HepG2 (cell line): ENCODE measurements around the gene MRPL51. TPM values are rescaled to one million over a fixed set of nuclear protein-coding genes. Genes with fewer than 3 reads are reported as not detected.

Source experiments
- FOSL2 ChIP-seq: sonication (generic); formaldehyde crosslinking; IDR thresholded peaks from 2 replicates; pipeline ENCODE4 v1.4.0; 2020; ENCODE audit warnings: missing genetic modification reagents
- GATAD2A ChIP-seq: IDR thresholded peaks from 2 replicates; pipeline ENCODE4 v1.6.1; 2016
- HDAC2 ChIP-seq: sonication (generic); formaldehyde crosslinking; IDR thresholded peaks from 2 replicates; pipeline ENCODE4 v1.4.0; 2020; ENCODE audit warnings: missing genetic modification reagents
- KMT2A ChIP-seq: sonication (generic); formaldehyde crosslinking; IDR thresholded peaks from 2 replicates; pipeline ENCODE4 v1.4.0; 2020; ENCODE audit warnings: missing genetic modification reagents
- MEIS2 ChIP-seq: sonication (generic); formaldehyde crosslinking; IDR thresholded peaks from 2 replicates; pipeline ENCODE4 v1.9.0; 2021; ENCODE audit warnings: mild to moderate bottlenecking, missing genetic modification reagents
- NFATC3 ChIP-seq: sonication (generic); formaldehyde crosslinking; IDR thresholded peaks from 2 replicates; pipeline ENCODE4 v1.5.1; 2020; ENCODE audit warnings: mild to moderate bottlenecking, missing genetic modification reagents
- NR1H2 ChIP-seq: sonication (generic); formaldehyde crosslinking; IDR thresholded peaks from 2 replicates; pipeline ENCODE4 v1.8.1; 2022; ENCODE audit warnings: low read depth, missing genetic modification reagents, borderline replicate concordance
- POLR2AphosphoS5 ChIP-seq: IDR thresholded peaks from 2 replicates; pipeline ENCODE4 v1.6.1; 2012; ENCODE audit warnings: low read depth, low read length
- RBAK ChIP-seq: sonication (generic); formaldehyde crosslinking; IDR thresholded peaks from 2 replicates; pipeline ENCODE4 v1.5.1; 2020; ENCODE audit warnings: mild to moderate bottlenecking, missing genetic modification reagents
- SP5 ChIP-seq: IDR thresholded peaks from 2 replicates; pipeline ENCODE4 v1.6.1; 2016; ENCODE audit warnings: low read depth, borderline replicate concordance
- SRSF1 ChIP-seq: fragments of 200-400 bp; formaldehyde crosslinking; optimal IDR thresholded peaks from 2 replicates; pipeline ENCODE3; 2017; ENCODE audit warnings: mild to moderate bottlenecking, low read depth, low read length, moderate library complexity
- TP53 ChIP-seq: sonication (generic); formaldehyde crosslinking; conservative IDR thresholded peaks from 2 replicates; pipeline ENCODE4 v1.4.0; 2020; ENCODE audit warnings: missing genetic modification reagents
- ZBTB7B ChIP-seq: sonication (generic); formaldehyde crosslinking; IDR thresholded peaks from 2 replicates; pipeline ENCODE4 v1.4.0; 2020; ENCODE audit warnings: missing genetic modification reagents
- ZFX ChIP-seq: sonication (generic); formaldehyde crosslinking; IDR thresholded peaks from 2 replicates; pipeline ENCODE4 v1.4.0; 2020; ENCODE audit warnings: mild to moderate bottlenecking, low read depth, missing genetic modification reagents, moderate library complexity
- ZMYM4 ChIP-seq: sonication (generic); formaldehyde crosslinking; IDR thresholded peaks from 2 replicates; pipeline ENCODE4 v1.8.1; 2023; ENCODE audit warnings: mild to moderate bottlenecking, missing genetic modification reagents
- ZNF264 ChIP-seq: sonication (generic); formaldehyde crosslinking; IDR thresholded peaks from 2 replicates; pipeline ENCODE4 v1.4.0; 2020; ENCODE audit warnings: missing genetic modification reagents
- ZNF296 ChIP-seq: sonication (generic); formaldehyde crosslinking; conservative IDR thresholded peaks from 2 replicates; pipeline ENCODE4 v1.5.0; 2020; ENCODE audit warnings: mild to moderate bottlenecking, missing genetic modification reagents
- ZNF558 ChIP-seq: sonication (generic); formaldehyde crosslinking; IDR thresholded peaks from 2 replicates; pipeline ENCODE4 v1.9.0; 2022; ENCODE audit warnings: mild to moderate bottlenecking, missing genetic modification reagents, borderline replicate concordance
- ZNF644 ChIP-seq: IDR thresholded peaks from 2 replicates; pipeline ENCODE4 v1.6.1; 2016; ENCODE audit warnings: low read depth
- ZNF777 ChIP-seq: sonication (generic); formaldehyde crosslinking; IDR thresholded peaks from 2 replicates; pipeline ENCODE4 v1.4.0; 2020; ENCODE audit warnings: missing genetic modification reagents
- polyA plus RNA-seq, 8 experiments: library from polyadenylated mRNA; depleted of rRNA in 3 of 8; stranded (reverse) in 7 of 8; unstranded in 1 of 8; fragments of >200 nt; fragmentation: Illumina TruSeq in 4 of 8; extraction: Trizol in 4 of 8; gene quantifications; 2 replicates each; pipeline versions ENCODE4 v1.2.1 to v1.2.3, GENCODE V29; 2011 to 2016; ENCODE audit warnings: low read depth in 4 of 8, missing spikeins in 1 of 8, mixed read lengths in 1 of 8; ENCODE audit not compliant: insufficient read depth in 1 of 8
- total RNA-seq, 5 experiments: library from RNA; depleted of rRNA; stranded (reverse); fragments of >200 nt; fragmentation: Illumina TruSeq; extraction: Trizol; gene quantifications; 2 replicates each; pipeline ENCODE4 v1.2.3, GENCODE V29; 2016; ENCODE audit warnings: low read depth in 1 of 5
- TF ChIP-seq, protein P1 (sequence below), 2 experiments: sonication (generic) in 1 of 2; formaldehyde crosslinking in 1 of 2; IDR thresholded peaks; 2 replicates each; pipeline versions ENCODE4 v1.5.1 to v1.6.1; 2011 to 2020; ENCODE audit warnings: borderline replicate concordance in 1 of 2, low read depth in 1 of 2, low read length in 1 of 2, mild to moderate bottlenecking in 1 of 2, missing genetic modification reagents in 1 of 2, moderate library complexity in 1 of 2
- TF ChIP-seq, protein P2 (sequence below): sonication (generic); formaldehyde crosslinking; IDR thresholded peaks from 2 replicates; pipeline ENCODE4 v1.5.0; 2020; ENCODE audit warnings: mild to moderate bottlenecking, missing genetic modification reagents, borderline replicate concordance
- TF ChIP-seq, protein P3 (sequence below): sonication (generic); formaldehyde crosslinking; IDR thresholded peaks from 2 replicates; pipeline ENCODE4 v1.5.1; 2020; ENCODE audit warnings: mild to moderate bottlenecking, missing genetic modification reagents

Gene MRPL51
- total and polyA plus RNA-seq, 2 of the 13 experiments (the other 11 are each of a cell fraction or from before 2014, with no cell fraction given), result 64.8 to 278 TPM

DNA sequence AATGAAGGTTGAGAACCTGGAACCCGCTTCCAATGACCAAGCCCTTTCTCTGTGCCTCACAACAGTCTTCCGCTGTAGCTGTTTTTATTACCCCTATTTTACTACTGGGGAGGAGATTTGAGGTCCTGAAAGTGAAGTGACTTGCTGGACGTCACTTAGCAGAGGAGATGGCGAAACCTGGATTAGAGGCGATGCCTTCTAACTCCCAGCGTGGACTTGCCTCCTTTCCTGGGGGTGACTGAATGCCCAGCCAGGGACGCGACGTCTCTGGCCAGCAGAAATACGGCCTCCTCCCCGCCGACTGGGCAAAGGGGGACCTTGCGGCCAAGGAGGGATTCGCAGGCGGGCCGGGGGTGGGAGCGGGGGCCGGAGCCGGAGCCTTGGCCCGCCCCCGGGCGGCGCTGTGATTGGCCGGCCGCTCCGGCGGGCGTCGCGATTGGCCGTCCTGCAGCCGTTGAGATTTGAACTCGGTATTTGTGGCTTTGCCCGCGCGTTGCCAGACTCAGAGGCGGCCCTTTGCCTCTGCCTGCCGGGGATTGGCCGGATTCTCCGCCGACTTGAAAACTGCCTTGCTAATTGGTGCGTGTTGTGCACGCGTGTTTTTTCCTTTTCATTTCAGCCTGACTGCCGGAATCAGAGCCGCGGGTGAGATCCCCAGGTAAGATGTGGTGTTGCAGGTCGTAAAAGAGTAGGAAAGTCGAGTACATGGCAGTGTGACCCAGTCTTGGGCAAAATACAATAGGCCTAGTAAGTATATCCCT is 615 bp upstream of the MRPL51 start, which contains the start of gene NCAPD2 (continued):
- TF ChIP-seq FOSL2, result no peak
- TF ChIP-seq, protein P1, sequence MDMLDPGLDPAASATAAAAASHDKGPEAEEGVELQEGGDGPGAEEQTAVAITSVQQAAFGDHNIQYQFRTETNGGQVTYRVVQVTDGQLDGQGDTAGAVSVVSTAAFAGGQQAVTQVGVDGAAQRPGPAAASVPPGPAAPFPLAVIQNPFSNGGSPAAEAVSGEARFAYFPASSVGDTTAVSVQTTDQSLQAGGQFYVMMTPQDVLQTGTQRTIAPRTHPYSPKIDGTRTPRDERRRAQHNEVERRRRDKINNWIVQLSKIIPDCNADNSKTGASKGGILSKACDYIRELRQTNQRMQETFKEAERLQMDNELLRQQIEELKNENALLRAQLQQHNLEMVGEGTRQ (IDR thresholded peaks at IDR 0.05; ENCODE audit: low read depth, low read length), result no peak
- TF ChIP-seq, protein P1 (CRISPR knock-in tag; IDR thresholded peaks at IDR 0.05; ENCODE audit: borderline replicate concordance), result no peak
- peak; percentile 44 for TF ChIP-seq ZFX (CRISPR knock-in tag)
- TF ChIP-seq ZNF264, result no peak
- 0 out of 2 replicates have a peak, but pooled peaks have one; percentile 43 for TF ChIP-seq RBAK (CRISPR knock-in tag)
- TF ChIP-seq HDAC2 (CRISPR knock-in tag), result peak; percentile 24; the same call in 1 of the 2 replicates
- TF ChIP-seq ZNF296 (CRISPR knock-in tag), result no peak
- peak; percentile 78; the same call in 1 of the 2 replicates for TF ChIP-seq POLR2AphosphoS5
- peak; percentile 16; the same call in 1 of the 2 replicates for TF ChIP-seq ZMYM4 (CRISPR knock-in tag)
- TF ChIP-seq ZNF777 (CRISPR knock-in tag), result no peak; the same call in 1 of the 2 replicates
- TF ChIP-seq ZBTB7B (CRISPR knock-in tag), result 0 out of 2 replicates have a peak, but pooled peaks have one; percentile 21
- TF ChIP-seq, protein P2, sequence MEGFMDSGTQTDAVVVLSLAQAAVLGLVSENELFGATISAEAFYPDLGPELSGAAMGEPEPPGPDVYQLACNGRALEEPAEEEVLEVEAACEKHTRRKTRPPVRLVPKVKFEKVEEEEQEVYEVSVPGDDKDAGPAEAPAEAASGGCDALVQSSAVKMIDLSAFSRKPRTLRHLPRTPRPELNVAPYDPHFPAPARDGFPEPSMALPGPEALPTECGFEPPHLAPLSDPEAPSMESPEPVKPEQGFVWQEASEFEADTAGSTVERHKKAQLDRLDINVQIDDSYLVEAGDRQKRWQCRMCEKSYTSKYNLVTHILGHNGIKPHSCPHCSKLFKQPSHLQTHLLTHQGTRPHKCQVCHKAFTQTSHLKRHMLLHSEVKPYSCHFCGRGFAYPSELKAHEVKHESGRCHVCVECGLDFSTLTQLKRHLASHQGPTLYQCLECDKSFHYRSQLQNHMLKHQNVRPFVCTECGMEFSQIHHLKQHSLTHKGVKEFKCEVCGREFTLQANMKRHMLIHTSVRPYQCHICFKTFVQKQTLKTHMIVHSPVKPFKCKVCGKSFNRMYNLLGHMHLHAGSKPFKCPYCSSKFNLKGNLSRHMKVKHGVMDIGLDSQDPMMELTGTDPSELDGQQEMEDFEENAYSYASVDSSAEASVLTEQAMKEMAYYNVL, result peak; percentile 65
- TF ChIP-seq TP53 (CRISPR knock-in tag), result 0 out of 2 replicates have a peak, but pooled peaks have one; percentile 13
- TF ChIP-seq SP5 (CRISPR knock-in tag), result no peak
- 0 out of 2 replicates have a peak, but pooled peaks have one; percentile 21 for TF ChIP-seq NR1H2 (CRISPR knock-in tag)
- TF ChIP-seq, protein P3, sequence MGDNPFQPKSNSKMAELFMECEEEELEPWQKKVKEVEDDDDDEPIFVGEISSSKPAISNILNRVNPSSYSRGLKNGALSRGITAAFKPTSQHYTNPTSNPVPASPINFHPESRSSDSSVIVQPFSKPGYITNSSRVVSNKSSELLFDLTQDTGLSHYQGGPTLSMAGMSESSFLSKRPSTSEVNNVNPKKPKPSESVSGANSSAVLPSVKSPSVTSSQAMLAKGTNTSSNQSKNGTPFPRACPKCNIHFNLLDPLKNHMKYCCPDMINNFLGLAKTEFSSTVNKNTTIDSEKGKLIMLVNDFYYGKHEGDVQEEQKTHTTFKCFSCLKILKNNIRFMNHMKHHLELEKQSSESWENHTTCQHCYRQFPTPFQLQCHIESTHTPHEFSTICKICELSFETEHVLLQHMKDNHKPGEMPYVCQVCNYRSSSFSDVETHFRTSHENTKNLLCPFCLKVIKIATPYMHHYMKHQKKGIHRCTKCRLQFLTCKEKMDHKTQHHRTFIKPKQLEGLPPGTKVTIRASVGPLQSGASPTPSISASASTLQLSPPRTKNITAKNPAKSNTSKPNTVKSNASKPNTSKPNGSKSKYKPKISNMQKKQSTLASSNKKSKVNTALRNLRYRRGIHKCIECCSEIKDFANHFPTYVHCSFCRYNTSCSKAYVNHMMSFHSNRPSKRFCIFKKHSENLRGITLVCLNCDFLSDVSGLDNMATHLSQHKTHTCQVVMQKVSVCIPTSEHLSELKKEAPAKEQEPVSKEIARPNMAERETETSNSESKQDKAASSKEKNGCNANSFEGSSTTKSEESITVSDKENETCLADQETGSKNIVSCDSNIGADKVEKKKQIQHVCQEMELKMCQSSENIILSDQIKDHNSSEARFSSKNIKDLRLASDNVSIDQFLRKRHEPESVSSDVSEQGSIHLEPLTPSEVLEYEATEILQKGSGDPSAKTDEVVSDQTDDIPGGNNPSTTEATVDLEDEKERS (CRISPR knock-in tag), result no peak
- 0 out of 2 replicates have a peak, but pooled peaks have one; percentile 9 for TF ChIP-seq NFATC3 (CRISPR knock-in tag)
- TF ChIP-seq ZNF644 (CRISPR knock-in tag), result no peak
- 0 out of 2 replicates have a peak, but pooled peaks have one; percentile 17 for TF ChIP-seq KMT2A (CRISPR knock-in tag)
- TF ChIP-seq ZNF558 (CRISPR knock-in tag), result peak; percentile 44; the same call in 1 of the 2 replicates
- 0 out of 2 replicates have a peak, but pooled peaks have one; percentile 31 for TF ChIP-seq MEIS2 (CRISPR knock-in tag)
- TF ChIP-seq GATAD2A, result peak; percentile 1; the same call in 1 of the 2 replicates
- peak; percentile 76 for TF ChIP-seq SRSF1
